WTC11 (cell line): ENCODE data around the gene VPS8. TPM values are rescaled to one million over a fixed set of nuclear protein-coding genes. Genes with fewer than 3 reads are reported as not detected.
A peak's percentile ranks its signal among the peaks of the same experiment; 100 is the strongest.

Source experiments
- ATAC-seq: fragments of 200-7000 bp; cut with Tn5 transposase; 2 replicates; pipeline ENCODE4 v1.10.0; 2021; ENCODE audit warnings: mild to moderate bottlenecking, moderate library complexity
- CTCF ChIA-PET: fragments of 300-600 bp; sonication (Branson Sonifier 250); formaldehyde crosslinking; loops from one replicate; lab custom pipeline; 2021; ENCODE audit warnings: antibody characterized with exemption; lab: Charles Lee
- POLR2A ChIA-PET: fragments of 350-600 bp; sonication (Branson Sonifier 250); formaldehyde crosslinking; loops from one replicate; lab custom pipeline; 2021; ENCODE audit warnings: antibody characterized with exemption; lab: Charles Lee
- DNase-seq: peaks from one replicate; pipeline ENCODE4 v3.0.0; 2021; ENCODE audit warnings: low spot score
- H3K27ac Mint-ChIP-seq: 2 replicates; pipeline ENCODE4 v1.8.0; 2021; ENCODE audit warnings: mixed read lengths
- H3K27me3 Mint-ChIP-seq: 2 replicates; pipeline ENCODE4 v1.8.0; 2021; ENCODE audit warnings: low read depth, mild to moderate bottlenecking, moderate library complexity, mixed read lengths
- H3K36me3 Mint-ChIP-seq: 2 replicates; pipeline ENCODE4 v1.8.0; 2021; ENCODE audit warnings: mixed read lengths
- H3K4me1 Mint-ChIP-seq: 2 replicates; pipeline ENCODE4 v1.8.0; 2022; ENCODE audit warnings: mixed read lengths
- H3K4me3 Mint-ChIP-seq: 2 replicates; pipeline ENCODE4 v1.8.0; 2021; ENCODE audit warnings: mild to moderate bottlenecking, moderate library complexity, mixed read lengths
- H3K9me3 Mint-ChIP-seq: 2 replicates; pipeline ENCODE4 v1.8.0; 2021; ENCODE audit warnings: mixed read lengths
- AR ChIP-seq: fragments of 250-450 bp; sonication (Bioruptor Pico); IDR thresholded peaks from 2 replicates; pipeline ENCODE4 v1.9.0; 2021; ENCODE audit warnings: mild to moderate bottlenecking
- ATF3 ChIP-seq: sonication (generic); formaldehyde crosslinking; conservative IDR thresholded peaks from 2 replicates; pipeline ENCODE4 v1.8.1; 2022; ENCODE audit warnings: mild to moderate bottlenecking, missing genetic modification reagents
- CTCF ChIP-seq: fragments of 200-600 bp; IDR thresholded peaks from 2 replicates; pipeline ENCODE4 v1.8.0; 2022; ENCODE audit warnings: antibody characterized with exemption
- E2F1 ChIP-seq: sonication (generic); formaldehyde crosslinking; IDR thresholded peaks from 2 replicates; pipeline ENCODE4 v1.8.0; 2022; ENCODE audit warnings: mild to moderate bottlenecking, missing genetic modification reagents
- ESRRA ChIP-seq: sonication (generic); formaldehyde crosslinking; IDR thresholded peaks from 2 replicates; pipeline ENCODE4 v1.8.1; 2022; ENCODE audit warnings: mild to moderate bottlenecking, missing genetic modification reagents, borderline replicate concordance
- ETV6 ChIP-seq: sonication (generic); formaldehyde crosslinking; IDR thresholded peaks from 2 replicates; pipeline ENCODE4 v1.8.1; 2022; ENCODE audit warnings: mild to moderate bottlenecking, missing genetic modification reagents
- HMGA2 ChIP-seq: fragments of 250-450 bp; sonication (Bioruptor Pico); IDR thresholded peaks from 2 replicates; pipeline ENCODE4 v1.4.0; 2021; ENCODE audit warnings: mild to moderate bottlenecking, moderate library complexity
- MAX ChIP-seq: sonication (generic); formaldehyde crosslinking; IDR thresholded peaks from 2 replicates; pipeline ENCODE4 v1.8.0; 2022; ENCODE audit warnings: mild to moderate bottlenecking, missing genetic modification reagents
- MXD4 ChIP-seq: fragments of 250-450 bp; sonication (Bioruptor Pico); IDR thresholded peaks from 2 replicates; pipeline ENCODE4 v1.8.0; 2021; ENCODE audit warnings: mild to moderate bottlenecking, moderate library complexity, borderline replicate concordance
- NFATC4 ChIP-seq: fragments of 250-450 bp; sonication (Bioruptor Pico); IDR thresholded peaks from 2 replicates; pipeline ENCODE4 v1.9.0; 2021; ENCODE audit warnings: mild to moderate bottlenecking
- NR2C2 ChIP-seq: sonication (generic); formaldehyde crosslinking; IDR thresholded peaks from 2 replicates; pipeline ENCODE4 v1.8.0; 2022; ENCODE audit warnings: mild to moderate bottlenecking, missing genetic modification reagents
- OVOL2 ChIP-seq: fragments of 250-450 bp; sonication (Bioruptor Pico); IDR thresholded peaks from 2 replicates; pipeline ENCODE4 v1.9.0; 2021; ENCODE audit warnings: mild to moderate bottlenecking, borderline replicate concordance
- PRRX2 ChIP-seq: fragments of 250-450 bp; sonication (Bioruptor Pico); IDR thresholded peaks from 2 replicates; pipeline ENCODE4 v1.8.0; 2021; ENCODE audit warnings: mild to moderate bottlenecking
- SMAD4 ChIP-seq: sonication (generic); formaldehyde crosslinking; IDR thresholded peaks from 2 replicates; pipeline ENCODE4 v1.8.0; 2022; ENCODE audit warnings: mild to moderate bottlenecking, missing genetic modification reagents
- SOX15 ChIP-seq: fragments of 250-450 bp; sonication (Bioruptor Pico); IDR thresholded peaks from 2 replicates; pipeline ENCODE4 v1.9.0; 2021; ENCODE audit warnings: mild to moderate bottlenecking
- STAT6 ChIP-seq: sonication (generic); formaldehyde crosslinking; conservative IDR thresholded peaks from 2 replicates; pipeline ENCODE4 v1.8.1; 2023; ENCODE audit warnings: mild to moderate bottlenecking, low read depth, missing genetic modification reagents, moderate library complexity
- TEAD1 ChIP-seq: sonication (generic); formaldehyde crosslinking; IDR thresholded peaks from 2 replicates; pipeline ENCODE4 v1.8.0; 2022; ENCODE audit warnings: mild to moderate bottlenecking, missing genetic modification reagents
- ZNF121 ChIP-seq: sonication (generic); formaldehyde crosslinking; IDR thresholded peaks from 2 replicates; pipeline ENCODE4 v1.8.0; 2023; ENCODE audit warnings: missing genetic modification reagents
- ZNF263 ChIP-seq: sonication (generic); formaldehyde crosslinking; IDR thresholded peaks from 2 replicates; pipeline ENCODE4 v1.8.1; 2022; ENCODE audit warnings: low read depth, mild to moderate bottlenecking, moderate library complexity, missing genetic modification reagents
- ZNF671 ChIP-seq: fragments of 250-450 bp; sonication (Bioruptor Pico); IDR thresholded peaks from 2 replicates; pipeline ENCODE4 v1.8.0; 2021; ENCODE audit warnings: mild to moderate bottlenecking
- total RNA-seq: library from RNA; stranded (reverse); gene quantifications from 3 replicates; pipeline ENCODE4 v1.2.3, GENCODE V29; 2021

The VPS8 gene
- total RNA-seq, 1 experiment from 2014 or later: 44.9 TPM

GRCh38 chr3:185069037-185070030 lies 257.4 kb downstream of the VPS8 start:
- POLR2A ChIA-PET: no interaction called here
- TF ChIP-seq CTCF: 0 out of 2 replicates have a peak, but pooled peaks have one; percentile 11
- TF ChIP-seq PRRX2 (CRISPR knock-in tag): no peak
- no peak for TF ChIP-seq ZNF263
- Mint-ChIP-seq H3K4me3 (no peak overlapping the region), H3K27ac (no peak overlapping the region; the same call in 1 of the 2 replicates), H3K27me3 (no peaks in the 10 kb centered on the region), H3K4me1 (peaks cover 16% of the 10 kb centered on the region), H3K36me3 (no peaks in the 10 kb centered on the region), H3K9me3 (no peaks in the 10 kb centered on the region)
- CTCF ChIA-PET: interaction anchor here (0.6 to 3.3 kb wide), 25 partner anchors 8 to 239 kb away, joined by 3 to 48 read pairs (median 5); partner anchors contain the start of gene C3orf70
- ATAC-seq (peak; percentile 77), DNase-seq (peak; percentile 88)

- POLR2A ChIA-PET: no interaction called here
- ATAC-seq: peak; percentile 77
- no peak overlapping the region for H3K27ac Mint-ChIP-seq
- no peaks in the 10 kb centered on the region for H3K27me3 Mint-ChIP-seq
- H3K4me3 Mint-ChIP-seq: no peak overlapping the region
- no peaks in the 10 kb centered on the region for H3K36me3 Mint-ChIP-seq
- no peak for TF ChIP-seq OVOL2
- no peak for TF ChIP-seq MAX (CRISPR knock-in tag)
- no peaks in the 10 kb centered on the region for H3K9me3 Mint-ChIP-seq
- H3K4me1 Mint-ChIP-seq: peaks cover 16% of the 10 kb centered on the region
- CTCF ChIA-PET: interaction anchor here (0.6 to 3.3 kb wide), 43 partner anchors 8 to 511 kb away, joined by 3 to 48 read pairs (median 4); partner anchors contain the start of gene C3orf70
- DNase-seq: peak; percentile 41
Observed at GRCh38 chr3:185070491-185071286, 258.7 kb downstream of the VPS8 start.

- Mint-ChIP-seq H3K27me3 (no peaks in the 10 kb centered on the region), H3K4me1 (peaks cover 16% of the 10 kb centered on the region), H3K9me3 (no peaks in the 10 kb centered on the region), H3K36me3 (no peaks in the 10 kb centered on the region), H3K4me3 (no peak overlapping the region), H3K27ac (no peak overlapping the region)
- CTCF ChIA-PET: interaction anchor here (0.6 to 3.3 kb wide), 25 partner anchors 12 to 510 kb away, joined by 3 to 48 read pairs (median 4); no protein-coding TSS in a partner anchor
- ATAC-seq (no peak), DNase-seq (no peak)
- POLR2A ChIA-PET: no interaction called here
- no peak for TF ChIP-seq SMAD4 (CRISPR knock-in tag)
- TF ChIP-seq SOX15 (CRISPR knock-in tag): no peak
- TF ChIP-seq ZNF263: no peak
- no peak for TF ChIP-seq NR2C2 (CRISPR knock-in tag)
- no peak for TF ChIP-seq AR (CRISPR knock-in tag)
- TF ChIP-seq ZNF671 (CRISPR knock-in tag): no peak
- no peak for TF ChIP-seq MXD4
- no peak for TF ChIP-seq HMGA2
- no peak for TF ChIP-seq ESRRA (CRISPR knock-in tag)
- TF ChIP-seq ETV6 (CRISPR knock-in tag): no peak
- no peak for TF ChIP-seq ZNF121 (CRISPR knock-in tag)
- no peak for TF ChIP-seq ATF3
- no peak for TF ChIP-seq TEAD1
- no peak for TF ChIP-seq STAT6 (CRISPR knock-in tag)
- TF ChIP-seq NFATC4 (CRISPR knock-in tag): no peak
- no peak for TF ChIP-seq E2F1
Observed at GRCh38 chr3:185071287-185071800, 259.4 kb downstream of the VPS8 start.
